Neuronal stem cell (in vitro differentiated cells): ENCODE results near the gene GNRH2.
A peak's percentile ranks its signal among the peaks of the same experiment; 100 is the strongest.

Experiments used
- DNase-seq: peaks from one replicate; pipeline ENCODE4 v3.0.0-alpha.2; 2013; ENCODE audit warnings: low spot score
- H2AFZ ChIP-seq: one replicate; pipeline ENCODE4 v1.6.1; 2013; ENCODE audit warnings: mild to moderate bottlenecking, low read length, inconsistent platforms
- H2AK5ac ChIP-seq: 2 replicates; pipeline ENCODE4 v1.6.1; 2013; ENCODE audit warnings: low read depth, mild to moderate bottlenecking, inconsistent platforms, low read length, moderate library complexity, mixed read lengths
- H2BK120ac ChIP-seq: 2 replicates; pipeline ENCODE4 v1.6.1; 2013; ENCODE audit warnings: low read depth, mild to moderate bottlenecking, inconsistent platforms, low read length, moderate library complexity, mixed read lengths
- H2BK12ac ChIP-seq: one replicate; pipeline ENCODE4 v1.6.1; 2013; ENCODE audit warnings: low read length, inconsistent platforms
- H2BK15ac ChIP-seq: 2 replicates; pipeline ENCODE4 v1.6.1; 2013; ENCODE audit warnings: mild to moderate bottlenecking, low read length, inconsistent platforms, mixed read lengths
- H2BK5ac ChIP-seq: one replicate; pipeline ENCODE4 v1.6.1; 2013; ENCODE audit warnings: inconsistent platforms, mild to moderate bottlenecking, low read length, moderate library complexity
- H3K14ac ChIP-seq: one replicate; pipeline ENCODE4 v1.6.1; 2013; ENCODE audit warnings: low read length, inconsistent platforms
- H3K18ac ChIP-seq: 2 replicates; pipeline ENCODE4 v1.6.1; 2013; ENCODE audit warnings: low read length, inconsistent platforms
- H3K23ac ChIP-seq: 2 replicates; pipeline ENCODE4 v1.6.1; 2013; ENCODE audit warnings: low read depth, mild to moderate bottlenecking, mixed read lengths, low read length, inconsistent platforms; ENCODE audit not compliant: poor library complexity
- H3K27ac ChIP-seq: replicated peaks from 3 replicates; pipeline ENCODE4 v1.5.1; 2013; ENCODE audit warnings: low read length, inconsistent platforms
- H3K27me3 ChIP-seq, 3 experiments: 2 replicates each; pipeline ENCODE4 v1.6.1; 2013; ENCODE audit warnings: low read length in 3 of 3, mild to moderate bottlenecking in 2 of 3, inconsistent platforms in 1 of 3, low read depth in 1 of 3, mixed read lengths in 1 of 3, moderate library complexity in 1 of 3; ENCODE audit not compliant: control insufficient read depth in 3 of 3, insufficient read depth in 3 of 3
- H3K36me3 ChIP-seq, 2 donors: replicated peaks in 1 of 2; 2 replicates each; pipeline ENCODE4 v1.6.1; 2013; ENCODE audit warnings: low read length in 2 of 2; ENCODE audit not compliant: control insufficient read depth in 2 of 2, insufficient read depth in 2 of 2
- H3K4ac ChIP-seq: 2 replicates; pipeline ENCODE4 v1.6.1; 2013; ENCODE audit warnings: inconsistent platforms, mild to moderate bottlenecking, low read length, moderate library complexity
- H3K4me1 ChIP-seq, 2 donors: 1 replicate in 1 of 2; 2 replicates in 1 of 2; pipeline ENCODE4 v1.6.1; 2013; ENCODE audit warnings: low read length in 2 of 2, low read depth in 1 of 2; ENCODE audit not compliant: control insufficient read depth in 2 of 2, insufficient read depth in 1 of 2
- H3K4me2 ChIP-seq: one replicate; pipeline ENCODE4 v1.6.1; 2013; ENCODE audit warnings: mild to moderate bottlenecking, low read length, inconsistent platforms; ENCODE audit not compliant: insufficient read depth, poor library complexity, severe bottlenecking
- H3K4me3 ChIP-seq, 2 donors: 2 replicates each; pipeline ENCODE4 v1.5.1; 2013; ENCODE audit warnings: low read length in 2 of 2, mild to moderate bottlenecking in 2 of 2, inconsistent platforms in 1 of 2, moderate library complexity in 1 of 2
- H3K79me1 ChIP-seq: one replicate; pipeline ENCODE4 v1.6.1; 2013; ENCODE audit warnings: low read depth, mild to moderate bottlenecking, inconsistent platforms, low read length, moderate library complexity
- H3K9ac ChIP-seq: one replicate; pipeline ENCODE4 v1.6.1; 2013; ENCODE audit warnings: mild to moderate bottlenecking, low read depth, low read length, inconsistent platforms; ENCODE audit not compliant: poor library complexity
- H3K9me3 ChIP-seq, 2 donors: replicated peaks in 1 of 2; 2 replicates each; pipeline versions ENCODE3 to v1.6.1; 2013; ENCODE audit warnings: low read length in 2 of 2, mild to moderate bottlenecking in 2 of 2, inconsistent platforms in 1 of 2, low read depth in 1 of 2, mixed read lengths in 1 of 2, moderate library complexity in 1 of 2; ENCODE audit not compliant: control insufficient read depth in 2 of 2, insufficient read depth in 1 of 2
- H4K8ac ChIP-seq: one replicate; pipeline ENCODE4 v1.6.1; 2013; ENCODE audit warnings: low read depth, mild to moderate bottlenecking, inconsistent platforms, low read length, moderate library complexity
- H4K91ac ChIP-seq: one replicate; pipeline ENCODE4 v1.6.1; 2013; ENCODE audit warnings: low read length, low read depth, mild to moderate bottlenecking, inconsistent platforms; ENCODE audit not compliant: poor library complexity
- WGBS, 2 donors: extraction: QIAGEN DNeasy Blood & Tissue Kit; methylation state at CpG; one replicate each; pipeline ENCODE4 v1.1.7; 2013; ENCODE audit warnings: missing lambda C conversion rate in 2 of 2, mixed read lengths in 1 of 2; ENCODE audit not compliant: insufficient read length in 2 of 2, insufficient replicate concordance in 1 of 2; ENCODE audit errors: extremely low coverage in 2 of 2; 5-methylcytosine and 5-hydroxymethylcytosine counted together

Gene GNRH2

GRCh38 chr20:3081641-3082040, 38.2 kb downstream of the GNRH2 start:
- Histone ChIP-seq H3K27me3 (peaks cover 11 to 67% (median 35%) of the 10 kb centered on the region in 3 experiments), H3K4me3 (no peak overlapping the region)

GRCh38 chr20:3082306-3082951, 39.0 kb downstream of the GNRH2 start:
- Histone ChIP-seq H3K9me3 (no peaks in the 10 kb centered on the region), H3K23ac (no peak overlapping the region), H4K91ac (no peak overlapping the region), H4K8ac (no peak overlapping the region), H3K4me1 (peaks cover 0 to 4% of the 10 kb centered on the region in 2 donors), H3K4me3 (peak overlapping the region; percentile 3 to 76), H2BK5ac (no peak overlapping the region), H2BK120ac (no peak overlapping the region), H3K14ac (peak overlapping the region; percentile 100), H2AK5ac (peak overlapping the region; percentile 70), H3K27ac (no peak overlapping the region), H3K4ac (no peak overlapping the region), H3K18ac (peak overlapping the region; percentile 96), H3K79me1 (no peaks in the 10 kb centered on the region), H3K27me3 (peaks cover 11 to 67% (median 35%) of the 10 kb centered on the region in 3 experiments), H2BK15ac (no peak overlapping the region), H3K36me3 (no peaks in the 10 kb centered on the region), H3K4me2 (peak overlapping the region; percentile 80), H2AFZ (peak overlapping the region; percentile 92), H2BK12ac (no peak overlapping the region), H3K9ac (peak overlapping the region; percentile 70)
- DNase-seq: no peak
- WGBS, 2 donors: no CpG with 5 or more reads among the region's 71 CpGs

More at GRCh38 chr20:3081641-3082040, 38.2 kb downstream of the GNRH2 start:
- H2BK15ac ChIP-seq: no peak overlapping the region
- H2BK12ac ChIP-seq: no peak overlapping the region
- no peaks in the 10 kb centered on the region for H3K79me1 ChIP-seq
- H3K18ac ChIP-seq: no peak overlapping the region
- no peak overlapping the region for H4K8ac ChIP-seq
- no peak overlapping the region for H2BK5ac ChIP-seq
- no CpG with 5 or more reads among the region's 11 CpGs for WGBS, 2 donors
- no peak overlapping the region for H2AK5ac ChIP-seq
- H3K36me3 ChIP-seq: no peaks in the 10 kb centered on the region
- no peaks in the 10 kb centered on the region for H3K9me3 ChIP-seq
- H3K27ac ChIP-seq: no peak overlapping the region
- H3K14ac ChIP-seq: no peak overlapping the region
- H2AFZ ChIP-seq: no peak overlapping the region
- DNase-seq: no peak
- no peak overlapping the region for H2BK120ac ChIP-seq
- H3K4me2 ChIP-seq: no peak overlapping the region
- H4K91ac ChIP-seq: no peak overlapping the region
- H3K4ac ChIP-seq: no peak overlapping the region
- H3K4me1 ChIP-seq: peaks cover 0 to 4% of the 10 kb centered on the region in 2 donors
- no peak overlapping the region for H3K23ac ChIP-seq
- no peak overlapping the region for H3K9ac ChIP-seq

GRCh38 chr20:3082955-3083952, 39.8 kb downstream of the GNRH2 start:
- Histone ChIP-seq H3K36me3 (no peaks in the 10 kb centered on the region), H2BK15ac (peak overlapping the region; percentile 37), H2AFZ (peak overlapping the region; percentile 84), H4K8ac (no peak overlapping the region), H2BK12ac (no peak overlapping the region), H3K14ac (no peak overlapping the region), H2AK5ac (peak overlapping the region; percentile 86), H4K91ac (no peak overlapping the region), H3K4me2 (peak overlapping the region; percentile 57), H2BK5ac (no peak overlapping the region), H3K18ac (peak overlapping the region; percentile 83), H3K27me3 (peaks cover 11 to 62% (median 35%) of the 10 kb centered on the region in 3 experiments), H3K4me1 (peaks cover 0 to 4% of the 10 kb centered on the region in 2 donors), H3K9me3 (no peaks in the 10 kb centered on the region), H3K27ac (no peak overlapping the region), H3K23ac (peak overlapping the region; percentile 25), H3K79me1 (no peaks in the 10 kb centered on the region), H3K4me3 (peak overlapping the region in 1 of 2 donors; percentile 63), H2BK120ac (no peak overlapping the region), H3K4ac (no peak overlapping the region), H3K9ac (peak overlapping the region; percentile 60)
- no CpG with 5 or more reads among the region's 76 CpGs for WGBS, 2 donors
- DNase-seq: no peak
